Parathyroid adenoma (tissue), 2 donors: ENCODE data around the gene CACNA1B.
"Not testable (repeated sequence)": the region's sequence is repeated elsewhere in the genome, so short reads cannot be mapped to it uniquely, and the experiment has no call there.

Source experiments
- H2AFZ ChIP-seq: fragments of 300-600 bp; sonication (generic); one replicate; pipeline ENCODE4 v1.7.0; 2017; ENCODE audit warnings: antibody characterized with exemption, mild to moderate bottlenecking
- H3K27ac ChIP-seq: fragments of 300-600 bp; sonication (generic); one replicate; pipeline ENCODE4 v1.7.0; 2017
- H3K27me3 ChIP-seq: fragments of 300-600 bp; sonication (generic); one replicate; pipeline ENCODE4 v1.7.0; 2017; ENCODE audit warnings: low read length; ENCODE audit not compliant: control insufficient read depth, insufficient read depth
- H3K36me3 ChIP-seq: fragments of 300-600 bp; sonication (generic); one replicate; pipeline ENCODE4 v1.7.0; 2017; ENCODE audit warnings: low read length; ENCODE audit not compliant: control insufficient read depth, insufficient read depth
- H3K4me1 ChIP-seq: fragments of 300-600 bp; sonication (generic); one replicate; pipeline ENCODE4 v1.7.0; 2017; ENCODE audit warnings: control low read depth
- H3K4me2 ChIP-seq: fragments of 300-600 bp; sonication (generic); one replicate; pipeline ENCODE4 v1.7.0; 2017; ENCODE audit warnings: low read length
- H3K4me3 ChIP-seq: fragments of 300-600 bp; sonication (generic); one replicate; pipeline ENCODE4 v1.7.0; 2017; ENCODE audit warnings: low read depth, low read length
- H3K79me2 ChIP-seq: fragments of 300-600 bp; sonication (generic); one replicate; pipeline ENCODE4 v1.7.0; 2017; ENCODE audit warnings: control low read depth
- H3K9ac ChIP-seq: fragments of 300-600 bp; sonication (generic); one replicate; pipeline ENCODE4 v1.7.0; 2017; ENCODE audit warnings: mild to moderate bottlenecking
- H3K9me3 ChIP-seq: fragments of 300-600 bp; sonication (generic); one replicate; pipeline ENCODE4 v1.7.0; 2017; ENCODE audit warnings: low read length; ENCODE audit not compliant: control insufficient read depth
- TF ChIP-seq, protein P1 (sequence below): fragments of 300-600 bp; sonication (generic); IDR thresholded peaks from one replicate; pipeline ENCODE4 v1.7.0; 2017; ENCODE audit warnings: antibody characterized with exemption, mild to moderate bottlenecking
- donor health status: primary hyperparathyroidism.

The CACNA1B gene

DNA sequence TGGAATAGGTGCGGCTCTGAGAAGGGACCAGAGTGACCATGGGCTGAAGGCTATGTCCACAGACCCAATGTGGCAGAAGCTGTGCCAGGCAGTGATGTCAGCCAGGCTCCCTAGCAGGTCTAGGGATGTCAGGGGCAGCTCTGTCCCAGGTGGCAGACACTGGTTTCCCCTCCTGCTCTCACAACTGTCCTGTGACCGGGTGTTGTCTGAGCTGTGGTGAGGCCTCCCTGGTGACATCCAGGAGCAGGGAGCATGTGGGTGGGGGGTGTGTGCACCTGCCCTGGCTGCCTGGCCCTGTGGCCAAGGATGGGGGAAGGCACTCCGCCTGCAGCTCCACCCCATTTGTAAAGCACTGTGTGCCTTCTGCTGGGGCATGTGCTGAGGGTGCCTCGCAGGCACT lies 257.0 kb downstream of the CACNA1B start:
- not testable (repeated sequence) for H3K4me3 ChIP-seq, H3K4me1 ChIP-seq, H3K79me2 ChIP-seq, H3K27me3 ChIP-seq, H3K9me3 ChIP-seq, H3K36me3 ChIP-seq, H3K27ac ChIP-seq, H3K9ac ChIP-seq, H2AFZ ChIP-seq, H3K4me2 ChIP-seq

DNA sequence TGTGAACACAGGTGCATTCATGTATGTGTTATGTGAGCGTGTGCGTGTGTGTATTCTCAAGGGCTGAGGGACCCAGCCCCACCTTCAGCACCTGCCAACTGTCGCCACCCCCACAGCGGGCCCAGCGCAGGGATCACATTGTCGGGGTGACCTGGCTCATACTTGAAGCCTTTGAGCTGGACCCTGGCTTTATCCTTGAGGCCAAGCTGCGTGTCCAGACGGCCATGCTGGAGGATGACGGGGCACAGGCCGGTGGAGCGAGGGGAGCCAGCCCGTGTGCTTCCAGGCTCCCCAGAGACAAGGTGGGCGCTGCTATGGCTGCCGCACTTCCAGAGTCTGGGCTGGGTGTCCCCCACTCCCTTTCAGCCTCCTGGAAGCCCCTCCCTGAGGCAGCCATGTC lies 261.5 kb downstream of the CACNA1B start:
- H3K4me3 ChIP-seq, H3K4me1 ChIP-seq, H3K9ac ChIP-seq, H3K9me3 ChIP-seq, H3K4me2 ChIP-seq, H2AFZ ChIP-seq, H3K27ac ChIP-seq, H3K79me2 ChIP-seq, H3K27me3 ChIP-seq, H3K36me3 ChIP-seq: not testable (repeated sequence)

DNA sequence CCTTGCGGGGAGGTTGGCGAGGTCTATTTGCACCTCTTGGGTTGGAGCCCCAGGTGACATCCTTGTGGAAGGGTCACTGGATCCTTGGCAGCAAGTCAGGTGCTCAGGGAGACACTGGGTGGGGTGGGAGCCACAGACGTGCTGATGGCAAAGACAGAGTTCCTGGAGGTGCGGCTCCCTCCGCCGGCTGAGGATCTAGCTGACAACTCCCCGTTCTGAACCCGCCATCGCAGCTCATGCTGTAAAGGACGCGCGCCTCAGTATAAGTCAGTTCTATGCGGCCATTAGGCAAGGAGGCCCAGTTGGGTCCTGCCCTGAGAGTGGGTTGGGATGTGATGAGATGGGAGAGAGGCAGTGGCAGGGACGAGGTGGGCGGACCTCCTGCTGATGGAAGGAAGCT lies 263.4 kb downstream of the CACNA1B start:
- H3K36me3 ChIP-seq, H3K9ac ChIP-seq, H3K4me3 ChIP-seq, H3K9me3 ChIP-seq, H3K79me2 ChIP-seq, H3K4me1 ChIP-seq, H3K27me3 ChIP-seq, H2AFZ ChIP-seq, H3K4me2 ChIP-seq, H3K27ac ChIP-seq: not testable (repeated sequence)

DNA sequence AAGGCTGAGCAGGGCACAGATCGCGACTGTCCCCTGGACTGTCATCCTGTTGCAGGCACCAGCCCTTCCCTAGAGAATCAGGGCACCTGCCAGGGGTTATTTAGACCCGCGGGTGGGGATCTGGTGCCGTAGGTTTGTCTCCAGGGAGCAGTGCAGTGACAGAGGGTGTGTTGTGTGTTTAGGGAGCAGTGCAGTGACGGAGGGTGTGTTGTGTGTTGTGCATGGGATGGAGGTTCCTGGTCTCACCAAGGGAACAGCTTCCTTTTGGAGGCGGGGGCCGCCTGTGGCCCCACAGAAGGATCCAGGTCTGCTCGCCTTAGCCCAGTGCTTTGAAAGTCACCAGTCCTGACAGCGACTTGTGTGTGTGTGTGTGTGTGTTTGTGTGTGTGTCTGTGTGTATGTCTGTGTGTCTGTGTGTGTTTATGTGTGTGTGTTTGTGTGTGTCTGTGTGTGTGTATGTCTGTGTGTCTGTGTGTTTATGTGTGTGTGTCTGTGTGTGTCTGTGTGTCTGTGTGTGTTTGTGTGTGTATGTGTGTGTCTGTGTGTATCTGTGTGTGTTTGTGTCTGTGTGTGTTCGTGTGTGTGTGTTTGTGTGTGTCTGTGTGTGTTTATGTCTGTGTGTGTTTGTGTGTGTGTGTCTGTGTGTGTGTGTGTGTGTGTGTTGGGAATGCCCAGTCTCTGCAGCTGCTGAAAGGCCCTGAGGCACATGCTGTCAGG lies 265.1 kb downstream of the CACNA1B start:
- not testable (repeated sequence) for H3K27ac ChIP-seq, H3K4me2 ChIP-seq, H3K4me3 ChIP-seq, H3K4me1 ChIP-seq, H3K36me3 ChIP-seq, H3K79me2 ChIP-seq, H3K9me3 ChIP-seq, H2AFZ ChIP-seq, H3K9ac ChIP-seq, H3K27me3 ChIP-seq

DNA sequence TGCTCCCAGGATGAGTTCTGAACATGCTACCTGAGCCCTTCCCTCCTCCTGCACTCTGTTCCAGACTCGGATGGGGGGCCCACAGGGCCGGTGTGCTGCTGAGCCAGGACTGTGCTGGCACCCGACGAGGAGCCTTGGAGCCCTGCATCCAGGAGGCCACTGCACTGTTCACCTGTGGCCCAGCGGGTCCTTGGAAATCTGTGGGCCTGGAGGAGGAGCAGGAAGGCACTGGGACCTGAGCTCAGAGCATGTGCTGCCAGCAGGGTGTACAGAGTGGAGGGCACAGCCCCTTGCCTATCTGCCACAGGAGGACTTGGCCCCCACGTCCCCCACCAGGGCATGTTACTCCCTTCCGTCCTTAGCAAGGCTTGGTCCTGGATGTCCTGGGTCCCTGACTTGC lies 265.9 kb downstream of the CACNA1B start:
- not testable (repeated sequence) for H3K4me2 ChIP-seq

DNA sequence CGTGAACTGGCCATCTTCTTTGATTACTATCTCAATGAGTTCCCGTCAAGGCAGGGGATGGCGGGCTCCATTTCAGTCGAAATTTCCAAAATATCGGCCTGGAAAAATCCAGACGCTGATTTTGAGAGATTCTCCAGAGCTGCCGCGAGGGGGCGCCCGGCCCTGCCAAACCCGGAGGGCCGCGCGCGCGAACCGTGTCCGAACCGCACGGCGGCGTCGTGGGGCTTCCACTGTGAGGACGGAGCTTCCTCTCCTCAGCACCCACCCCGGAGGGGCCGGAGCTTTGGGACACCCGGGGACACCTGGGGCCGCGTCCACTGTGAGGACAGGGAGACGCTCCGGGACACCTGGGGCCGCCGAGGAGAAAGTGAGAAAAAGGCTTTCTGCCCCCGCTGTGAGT lies 270.0 kb downstream of the CACNA1B start:
- not testable (repeated sequence) for H3K4me3 ChIP-seq

More for the DNA sequence above, 265.9 kb downstream of the CACNA1B start:
- H3K4me3 ChIP-seq, H2AFZ ChIP-seq, H3K27me3 ChIP-seq, H3K9ac ChIP-seq, H3K4me1 ChIP-seq, H3K36me3 ChIP-seq, H3K79me2 ChIP-seq, H3K9me3 ChIP-seq, H3K27ac ChIP-seq: not testable (repeated sequence)

DNA sequence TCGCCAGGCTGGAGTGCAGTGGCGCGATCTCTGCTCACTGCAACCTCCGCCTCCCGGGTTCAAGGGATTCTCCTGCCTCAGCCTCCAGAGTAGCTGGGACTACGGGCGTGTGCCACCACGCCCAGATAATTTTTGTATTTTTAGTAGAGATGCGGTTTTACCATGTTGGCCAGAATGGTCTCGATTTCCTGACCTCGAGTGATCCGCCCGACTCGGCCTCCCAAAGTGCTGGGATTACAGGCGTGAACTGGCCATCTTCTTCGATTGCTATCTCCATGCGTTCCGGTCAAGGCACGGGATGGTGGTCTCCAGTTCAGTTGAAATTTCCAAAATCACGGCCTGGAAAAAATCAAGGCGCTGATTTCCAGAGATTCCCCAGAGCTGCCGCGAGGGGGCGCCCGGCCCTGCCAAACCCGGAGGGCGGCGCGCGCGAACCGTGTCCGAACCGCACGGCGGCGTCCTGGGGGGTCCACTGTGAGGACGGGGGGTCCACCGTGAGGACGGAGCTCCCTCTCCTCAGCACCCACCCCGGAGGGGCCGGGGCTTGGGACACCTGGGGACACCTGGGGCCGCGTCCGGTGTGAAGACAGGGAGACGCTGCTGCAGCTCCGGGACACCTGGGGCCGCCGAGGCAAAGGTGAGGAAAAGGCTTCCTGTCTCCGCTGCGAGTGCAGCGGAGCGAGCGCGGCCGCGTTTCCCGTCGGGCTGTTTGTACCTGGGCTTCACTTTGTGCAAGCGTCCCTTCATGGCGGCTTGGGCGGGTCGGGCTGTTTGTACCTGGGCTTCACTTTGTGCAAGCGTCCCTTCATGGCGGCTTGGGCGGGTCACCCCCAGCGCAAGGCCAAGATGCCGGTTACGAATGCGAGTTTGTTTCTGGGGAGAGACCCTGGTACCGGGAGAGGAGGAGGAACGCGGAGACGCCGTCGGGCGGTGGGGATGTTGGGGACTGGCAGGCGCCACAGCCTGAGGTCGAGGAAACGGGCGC lies 272.4 kb downstream of the CACNA1B start:
- H3K9ac ChIP-seq, result peak overlapping the region; percentile 28
- not testable (repeated sequence) for H3K9me3 ChIP-seq, H3K4me1 ChIP-seq, H3K36me3 ChIP-seq, H3K27me3 ChIP-seq, H3K79me2 ChIP-seq
- peak overlapping the region; percentile 61 for H3K4me2 ChIP-seq
- TF ChIP-seq, protein P1, sequence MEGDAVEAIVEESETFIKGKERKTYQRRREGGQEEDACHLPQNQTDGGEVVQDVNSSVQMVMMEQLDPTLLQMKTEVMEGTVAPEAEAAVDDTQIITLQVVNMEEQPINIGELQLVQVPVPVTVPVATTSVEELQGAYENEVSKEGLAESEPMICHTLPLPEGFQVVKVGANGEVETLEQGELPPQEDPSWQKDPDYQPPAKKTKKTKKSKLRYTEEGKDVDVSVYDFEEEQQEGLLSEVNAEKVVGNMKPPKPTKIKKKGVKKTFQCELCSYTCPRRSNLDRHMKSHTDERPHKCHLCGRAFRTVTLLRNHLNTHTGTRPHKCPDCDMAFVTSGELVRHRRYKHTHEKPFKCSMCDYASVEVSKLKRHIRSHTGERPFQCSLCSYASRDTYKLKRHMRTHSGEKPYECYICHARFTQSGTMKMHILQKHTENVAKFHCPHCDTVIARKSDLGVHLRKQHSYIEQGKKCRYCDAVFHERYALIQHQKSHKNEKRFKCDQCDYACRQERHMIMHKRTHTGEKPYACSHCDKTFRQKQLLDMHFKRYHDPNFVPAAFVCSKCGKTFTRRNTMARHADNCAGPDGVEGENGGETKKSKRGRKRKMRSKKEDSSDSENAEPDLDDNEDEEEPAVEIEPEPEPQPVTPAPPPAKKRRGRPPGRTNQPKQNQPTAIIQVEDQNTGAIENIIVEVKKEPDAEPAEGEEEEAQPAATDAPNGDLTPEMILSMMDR, result peak; percentile 73
- H3K27ac ChIP-seq, result peak overlapping the region; percentile 57
- H2AFZ ChIP-seq, result peak overlapping the region; percentile 93
- H3K4me3 ChIP-seq, result peak overlapping the region; percentile 50

More for the DNA sequence above, 270.0 kb downstream of the CACNA1B start:
- H3K4me2 ChIP-seq, H3K9ac ChIP-seq, H3K9me3 ChIP-seq, H3K4me1 ChIP-seq, H3K27ac ChIP-seq, H2AFZ ChIP-seq, H3K79me2 ChIP-seq, H3K27me3 ChIP-seq, H3K36me3 ChIP-seq: not testable (repeated sequence)

DNA sequence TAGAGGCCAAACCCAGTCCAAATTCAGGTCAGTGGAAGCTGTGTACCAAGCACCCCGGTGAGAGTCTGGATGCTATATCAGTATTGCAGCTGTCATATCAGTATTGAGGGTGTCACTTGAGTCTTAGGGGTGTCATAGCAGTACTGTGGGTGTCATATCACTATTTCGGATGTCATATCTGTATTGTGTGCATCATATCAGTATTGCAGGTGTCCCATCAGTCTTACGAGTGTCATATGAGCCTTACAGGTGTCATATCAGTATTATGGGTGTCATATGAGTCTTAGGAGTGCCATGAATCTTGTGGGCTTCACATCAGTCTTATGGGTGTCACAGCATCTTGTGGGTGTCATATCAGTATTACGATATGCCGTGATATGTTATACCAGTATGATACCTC lies 278.2 kb downstream of the CACNA1B start:
- H3K36me3 ChIP-seq, H3K9ac ChIP-seq, H3K4me1 ChIP-seq, H3K27ac ChIP-seq, H2AFZ ChIP-seq, H3K9me3 ChIP-seq, H3K27me3 ChIP-seq, H3K4me2 ChIP-seq, H3K4me3 ChIP-seq, H3K79me2 ChIP-seq: not testable (repeated sequence)

DNA sequence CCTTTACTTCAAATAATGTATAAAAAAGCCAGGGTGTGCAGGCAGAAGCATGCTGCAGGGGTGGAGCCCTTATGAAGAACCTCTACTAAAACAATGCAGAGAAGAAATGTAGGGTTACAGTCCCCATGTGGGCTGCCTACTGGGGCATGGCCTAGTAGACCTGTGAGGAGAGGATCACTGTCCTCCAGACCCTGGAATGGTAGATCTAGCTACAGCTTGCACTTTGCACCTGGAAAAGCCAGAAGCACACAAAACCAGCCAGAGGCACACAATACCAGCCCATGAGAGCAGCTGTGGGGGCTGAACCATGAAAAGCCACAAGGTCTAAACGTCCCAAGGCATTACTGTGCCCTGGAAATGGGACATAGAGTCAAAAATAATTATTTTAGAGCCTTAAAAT lies 289.2 kb downstream of the CACNA1B start:
- H3K27me3 ChIP-seq, H3K27ac ChIP-seq, H2AFZ ChIP-seq, H3K4me2 ChIP-seq, H3K9ac ChIP-seq, H3K9me3 ChIP-seq, H3K4me1 ChIP-seq, H3K79me2 ChIP-seq, H3K4me3 ChIP-seq, H3K36me3 ChIP-seq: not testable (repeated sequence)
